NCI-H526 (cell line): ENCODE results near the gene SCTR.

Source experiments
- DNase-seq, 2 experiments: peaks; one replicate each; lab custom pipeline; 2025; lab: John Stamatoyannopoulos, UW

Gene SCTR

DNA sequence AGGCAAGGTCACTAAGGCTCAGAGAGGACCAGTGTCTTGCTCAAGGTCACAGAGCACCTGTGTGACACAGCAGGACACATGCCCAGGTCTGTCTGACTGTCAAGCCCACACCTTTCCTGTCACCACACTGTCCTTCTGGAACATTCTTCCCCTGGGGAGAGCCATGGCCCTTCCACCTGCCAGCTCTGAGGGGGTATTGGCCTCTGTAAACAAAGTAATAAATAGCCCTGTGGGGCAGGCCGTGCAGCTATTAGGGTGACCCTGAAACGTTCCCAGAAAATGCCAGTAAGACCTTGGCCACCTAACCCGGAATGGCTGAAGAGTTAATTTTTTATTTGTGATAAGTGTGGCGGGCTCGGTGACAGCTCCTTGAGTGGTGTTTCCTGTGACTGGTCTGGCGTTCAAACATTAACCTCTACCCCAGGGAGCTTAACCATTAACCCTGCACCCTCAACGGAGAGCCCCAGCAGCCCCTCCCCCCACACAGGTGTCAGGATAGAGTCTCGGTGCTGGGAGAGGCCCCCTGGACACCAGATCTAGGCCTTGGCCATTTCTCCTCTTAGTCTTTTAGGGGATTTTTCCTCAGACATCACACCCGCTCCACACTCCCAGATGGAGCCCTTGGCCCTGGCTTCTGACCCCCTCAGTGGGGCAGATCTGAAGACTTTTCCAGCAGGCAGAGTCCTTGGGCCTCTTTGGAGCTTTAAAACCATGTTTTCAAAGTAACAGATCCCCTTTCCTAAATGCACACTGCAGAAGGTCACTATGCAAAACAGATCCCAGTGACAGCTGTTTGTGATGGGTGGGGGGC, 36.6 kb downstream of the SCTR start:
- peak in 1 of 2 experiments; percentile 64 for DNase-seq

DNA sequence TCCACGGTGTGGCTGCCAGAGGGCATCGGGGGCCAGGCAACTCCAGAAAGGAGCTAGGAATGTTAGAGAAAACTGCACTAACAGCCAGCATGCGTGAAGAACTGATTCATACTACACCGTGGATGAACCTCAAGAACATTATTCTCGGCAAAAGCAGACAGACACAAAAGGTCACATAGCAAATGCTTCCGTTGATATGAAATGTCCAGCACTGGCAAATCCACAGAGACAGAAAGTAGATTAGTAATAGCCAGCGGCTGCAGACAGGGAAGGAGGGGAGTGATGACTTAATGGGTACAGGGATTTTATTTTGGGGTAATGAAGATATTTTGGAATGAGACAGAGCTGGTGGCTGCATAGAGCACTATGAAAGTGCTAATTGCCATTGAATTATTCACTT, 37.4 kb downstream of the SCTR start:
- no peak for DNase-seq

DNA sequence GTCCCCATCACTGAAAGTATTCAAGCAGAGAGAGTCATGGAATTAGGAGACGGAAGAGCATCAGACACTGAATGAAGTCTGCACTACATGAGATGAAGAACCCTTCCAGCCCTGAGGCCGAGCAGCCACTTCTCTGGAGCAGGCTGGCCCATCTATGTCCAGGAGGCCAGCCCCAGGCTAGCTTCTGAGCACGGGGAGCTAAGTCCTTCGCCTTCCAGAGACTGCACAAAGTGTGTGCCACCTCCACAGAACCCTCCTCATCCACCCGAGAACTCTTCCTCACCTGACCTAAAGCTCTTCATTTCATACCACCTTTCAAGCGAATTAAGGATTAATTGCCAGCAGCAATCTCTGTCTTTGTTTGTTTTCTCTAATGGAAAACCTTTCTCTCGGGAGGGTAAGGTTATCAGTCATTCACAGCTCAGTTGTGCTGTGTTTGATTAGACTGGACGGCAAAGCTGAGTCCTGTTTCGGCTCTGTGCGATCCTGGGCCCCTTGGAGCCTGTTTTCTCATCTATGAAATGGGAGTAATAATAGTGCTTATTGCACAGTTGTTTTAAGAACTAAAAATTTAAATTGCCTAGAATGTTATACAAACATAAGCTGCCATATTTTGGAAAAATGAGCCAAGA, 38.0 kb downstream of the SCTR start:
- DNase-seq: no peak

DNA sequence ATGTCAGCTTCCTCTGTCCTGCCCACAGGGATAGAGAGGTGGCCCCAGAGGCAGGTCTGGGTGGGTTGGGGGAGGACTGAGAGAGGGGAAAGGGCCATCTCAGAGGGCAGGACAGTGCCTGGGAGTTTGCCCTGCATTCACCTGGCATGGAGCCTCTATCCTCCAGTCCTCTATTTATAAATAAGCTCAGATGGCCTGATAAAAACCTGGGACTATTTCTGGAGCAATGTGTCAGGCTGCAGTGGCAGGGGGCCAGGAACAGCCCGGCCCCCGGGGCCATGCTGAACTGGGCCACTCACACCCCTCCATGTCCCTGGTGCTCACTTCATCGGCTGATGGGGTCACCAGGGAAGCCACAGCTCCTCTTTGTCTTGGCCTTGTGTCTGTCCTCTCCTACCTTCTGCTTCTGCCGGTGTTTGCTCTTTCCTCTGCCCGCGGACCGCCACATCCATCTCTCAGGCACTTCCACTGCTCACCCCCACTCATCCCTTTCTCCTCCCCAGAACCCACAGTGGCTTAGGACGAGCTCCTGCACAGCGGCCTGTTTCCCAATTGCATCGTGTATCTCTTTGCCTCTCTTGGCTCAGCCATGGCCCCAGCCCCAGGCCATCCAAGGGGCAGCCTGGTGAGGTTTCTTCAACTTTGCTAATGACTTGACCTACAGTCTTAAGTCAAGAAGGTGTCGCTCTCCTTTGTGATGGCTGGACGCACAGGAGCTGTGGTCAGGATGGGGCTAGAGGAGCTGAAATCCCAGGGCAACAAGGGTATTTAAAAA, 38.8 kb downstream of the SCTR start:
- DNase-seq: no peak

DNA sequence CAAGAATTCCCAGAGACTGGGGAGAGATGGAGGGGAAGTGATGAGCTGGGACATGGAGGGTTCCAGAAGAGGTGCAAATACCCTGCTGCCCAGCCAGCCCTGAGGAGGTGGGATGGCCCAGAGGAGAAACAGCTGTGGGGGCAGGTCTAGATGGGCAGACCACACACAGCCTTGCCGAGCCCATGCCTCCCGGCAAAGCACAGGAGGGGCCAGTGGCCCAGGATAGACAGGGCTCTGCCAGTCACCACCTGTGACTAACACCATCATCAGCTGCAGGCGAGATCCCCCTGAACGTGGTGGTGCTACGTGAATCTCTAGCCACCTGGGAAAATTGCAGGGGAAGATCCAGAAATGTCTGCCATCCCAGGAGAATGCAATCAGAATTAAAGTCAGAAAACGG, 39.4 kb downstream of the SCTR start:
- no peak for DNase-seq

DNA sequence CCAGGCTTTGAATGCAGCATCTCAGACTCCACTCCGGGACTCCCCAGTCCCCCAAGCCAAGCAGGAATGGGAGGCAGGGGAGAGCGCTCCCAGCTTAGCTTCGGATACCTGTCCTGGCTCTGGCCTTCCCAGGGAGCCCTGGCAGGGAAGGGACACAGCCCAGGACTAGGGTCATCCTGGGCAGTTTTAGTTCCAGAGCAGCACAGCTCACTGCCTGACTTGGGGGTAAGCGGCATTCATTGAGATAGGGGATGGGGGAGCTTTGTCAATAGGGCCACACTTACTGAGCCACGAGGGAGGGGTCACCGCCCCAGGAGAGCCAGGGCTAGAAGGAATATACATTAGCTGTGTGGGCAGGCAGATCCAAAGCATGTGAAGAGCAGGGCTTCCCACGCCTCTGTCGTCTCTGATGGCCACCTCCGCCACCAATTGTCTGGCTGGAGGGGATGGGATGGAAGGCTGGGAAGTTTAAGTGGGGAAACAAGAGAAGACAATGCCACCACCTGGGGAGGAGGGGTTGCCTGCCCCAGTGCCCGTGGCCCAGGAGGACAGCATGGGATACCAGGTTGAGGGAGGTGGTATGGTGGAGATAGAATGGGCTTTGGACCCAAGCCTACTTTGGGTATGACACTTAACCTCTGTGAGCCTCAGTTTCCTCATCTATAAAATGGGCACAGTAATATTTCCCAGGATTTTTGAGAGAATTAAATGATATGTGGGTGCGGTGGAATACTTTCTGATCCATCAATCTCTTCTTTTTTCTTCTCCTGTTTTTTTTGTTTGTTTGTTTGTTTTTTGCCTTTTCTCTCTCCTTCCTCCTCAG, 40.2 kb downstream of the SCTR start:
- DNase-seq: no peak

DNA sequence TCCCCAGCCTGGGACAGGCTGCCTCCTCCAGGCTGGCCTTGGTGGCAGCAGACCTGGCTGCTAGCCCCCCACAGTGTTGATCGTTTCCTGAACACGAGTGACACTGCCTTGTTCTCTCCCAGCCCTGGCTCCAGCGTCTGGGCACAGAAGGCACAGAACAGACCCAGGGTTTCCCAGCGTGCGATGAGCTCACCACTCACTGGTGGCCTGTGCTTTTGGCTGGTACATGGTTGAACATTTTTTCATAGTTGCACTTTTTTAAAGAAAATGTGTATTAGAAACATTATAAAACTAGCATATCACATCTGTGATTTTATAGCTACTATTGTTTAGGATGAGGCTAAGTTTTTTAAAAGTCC, 40.9 kb downstream of the SCTR start:
- DNase-seq: no peak

DNA sequence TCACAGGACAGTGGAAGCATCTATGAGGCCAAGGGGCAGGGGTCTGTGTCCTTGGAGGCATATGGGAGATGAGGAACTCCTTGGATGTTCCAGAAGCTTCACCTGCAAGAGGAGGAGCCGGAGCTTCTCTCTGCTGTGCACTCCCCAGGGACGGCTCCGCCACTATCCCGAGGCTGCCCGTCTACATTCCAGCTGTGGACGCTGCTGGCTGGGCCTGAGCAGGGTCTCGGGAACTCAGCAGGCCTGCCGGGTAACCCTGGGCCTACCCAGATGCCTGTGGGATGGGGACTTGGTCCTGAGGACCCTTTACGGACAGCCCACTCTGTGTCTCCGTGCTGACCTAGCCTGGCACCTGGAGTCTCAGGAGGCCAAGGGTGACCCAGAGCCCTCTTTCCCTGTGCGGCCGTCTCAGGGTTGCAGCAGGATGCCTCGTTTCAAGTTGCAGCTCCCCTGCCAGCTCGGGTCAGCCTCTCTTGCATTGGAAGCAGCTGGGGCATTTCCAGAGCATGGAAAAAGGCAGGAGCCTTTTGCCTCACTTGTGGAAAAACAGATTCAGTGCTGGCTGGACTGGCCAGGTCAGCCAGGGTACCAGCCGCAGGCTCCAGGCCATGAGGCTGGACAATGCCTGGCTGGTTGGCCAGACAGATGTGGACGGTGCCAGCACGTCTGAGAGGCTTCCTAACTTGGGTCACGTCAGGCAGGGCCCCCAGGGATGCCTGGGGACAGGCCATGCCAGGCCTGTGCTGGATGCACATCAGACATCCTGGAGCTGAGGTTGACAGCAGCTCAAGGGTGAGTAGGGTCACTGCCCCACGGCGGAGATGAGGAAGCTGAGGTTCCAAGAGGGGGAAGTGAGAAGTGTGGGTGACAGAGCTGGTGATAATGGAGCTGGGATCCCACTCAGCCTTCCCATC, 41.5 kb downstream of the SCTR start:
- no peak for DNase-seq

DNA sequence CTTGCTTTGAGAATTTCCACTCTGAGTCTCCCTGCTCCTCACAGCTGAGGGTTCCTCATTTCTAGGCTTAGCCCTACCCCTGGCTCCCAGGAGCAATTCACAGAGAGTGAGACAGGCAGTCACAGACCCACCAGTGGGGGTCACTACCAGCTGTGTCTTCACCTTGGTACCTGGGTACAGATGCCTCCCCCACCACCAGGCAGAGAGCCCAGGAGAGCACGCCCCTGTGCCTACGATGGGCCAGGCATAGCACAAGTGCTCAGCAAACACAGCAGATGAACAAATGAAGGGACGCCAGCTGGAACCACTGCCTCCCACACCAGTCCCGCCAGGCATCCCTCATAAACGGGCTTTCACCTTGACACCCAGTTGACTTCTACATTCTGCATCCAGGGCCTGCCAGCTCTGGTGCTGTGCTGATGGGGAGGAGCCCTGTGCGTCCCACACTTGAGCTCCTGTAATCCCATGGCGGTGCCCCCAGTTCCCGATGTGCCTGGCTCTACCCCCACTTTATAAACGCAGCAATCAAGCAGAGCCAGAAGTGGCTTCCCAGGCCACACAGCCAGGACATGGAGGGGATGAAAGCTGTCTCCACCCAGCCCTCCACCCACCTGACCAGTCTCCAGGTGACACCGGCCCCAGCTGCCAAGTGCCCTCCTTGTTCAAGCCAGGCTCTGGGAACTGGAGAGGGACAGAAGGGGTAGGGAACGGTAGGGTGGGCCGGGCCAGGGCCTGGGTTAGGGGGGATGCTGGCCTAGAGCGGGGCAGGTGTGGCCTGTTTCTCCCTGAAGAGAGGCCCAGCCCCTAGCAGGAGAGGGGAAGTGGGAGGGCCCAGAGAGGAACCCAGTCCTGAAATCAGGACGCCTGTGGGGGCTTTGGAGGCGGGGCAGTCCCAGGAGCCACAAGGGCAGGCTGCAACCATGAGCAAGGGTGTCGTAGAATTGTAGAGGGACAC, 42.5 kb downstream of the SCTR start:
- no peak for DNase-seq

DNA sequence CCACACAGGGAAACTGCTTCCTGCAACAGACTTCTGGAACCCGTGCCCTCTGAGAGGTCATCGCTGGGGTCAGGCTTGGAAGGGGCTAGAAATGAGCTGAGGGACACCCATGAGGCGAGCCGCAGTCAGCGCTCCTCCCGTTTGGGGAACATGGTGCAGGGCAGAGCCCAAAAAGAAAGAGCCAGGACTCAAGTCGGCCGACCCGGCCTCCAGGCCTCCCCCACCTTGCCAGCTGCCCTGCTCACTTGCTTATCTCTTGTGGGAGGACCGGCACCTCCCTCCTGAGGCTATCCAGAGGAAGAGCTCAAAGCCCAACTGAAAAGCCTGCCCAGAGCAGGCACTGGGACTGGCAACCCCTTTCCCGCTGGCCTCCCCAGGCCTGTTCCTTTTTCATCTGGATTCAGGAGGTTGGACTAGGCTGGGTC, 43.6 kb downstream of the SCTR start:
- DNase-seq: no peak

DNA sequence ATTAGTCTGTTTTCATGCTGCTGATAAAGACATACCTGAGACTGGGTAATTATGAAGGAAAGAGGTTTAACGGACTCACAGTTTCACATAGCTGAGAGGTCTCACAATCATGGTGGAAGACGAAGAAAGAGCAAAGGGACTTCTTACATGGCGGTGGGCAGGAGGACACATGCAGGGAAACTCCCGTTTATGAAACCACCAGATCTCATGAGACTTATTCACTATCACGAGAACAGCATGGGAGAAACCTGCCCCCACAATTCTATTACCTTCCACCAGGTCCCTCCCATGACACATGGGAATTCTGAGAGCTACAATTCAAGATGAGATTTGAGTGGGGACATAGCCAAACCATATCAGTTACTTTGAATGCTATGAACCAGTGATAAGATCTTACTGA, 44.1 kb downstream of the SCTR start:
- DNase-seq: no peak

DNA sequence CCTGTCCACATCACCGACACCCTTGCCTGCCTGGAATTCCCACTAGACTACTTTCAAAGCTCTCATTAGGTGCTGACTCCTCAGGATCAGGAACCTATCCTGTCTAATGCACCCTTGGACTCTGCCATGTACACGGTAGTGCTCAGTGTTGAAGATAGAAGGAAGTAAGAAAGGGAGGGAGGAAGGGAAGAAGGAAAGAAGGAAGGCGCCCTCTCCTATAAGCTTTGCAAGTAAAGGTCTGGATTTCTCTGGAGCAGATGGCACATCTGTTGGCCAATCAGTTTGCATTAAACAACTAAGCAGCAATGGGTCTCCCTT, 45.3 kb downstream of the SCTR start:
- DNase-seq: no peak

DNA sequence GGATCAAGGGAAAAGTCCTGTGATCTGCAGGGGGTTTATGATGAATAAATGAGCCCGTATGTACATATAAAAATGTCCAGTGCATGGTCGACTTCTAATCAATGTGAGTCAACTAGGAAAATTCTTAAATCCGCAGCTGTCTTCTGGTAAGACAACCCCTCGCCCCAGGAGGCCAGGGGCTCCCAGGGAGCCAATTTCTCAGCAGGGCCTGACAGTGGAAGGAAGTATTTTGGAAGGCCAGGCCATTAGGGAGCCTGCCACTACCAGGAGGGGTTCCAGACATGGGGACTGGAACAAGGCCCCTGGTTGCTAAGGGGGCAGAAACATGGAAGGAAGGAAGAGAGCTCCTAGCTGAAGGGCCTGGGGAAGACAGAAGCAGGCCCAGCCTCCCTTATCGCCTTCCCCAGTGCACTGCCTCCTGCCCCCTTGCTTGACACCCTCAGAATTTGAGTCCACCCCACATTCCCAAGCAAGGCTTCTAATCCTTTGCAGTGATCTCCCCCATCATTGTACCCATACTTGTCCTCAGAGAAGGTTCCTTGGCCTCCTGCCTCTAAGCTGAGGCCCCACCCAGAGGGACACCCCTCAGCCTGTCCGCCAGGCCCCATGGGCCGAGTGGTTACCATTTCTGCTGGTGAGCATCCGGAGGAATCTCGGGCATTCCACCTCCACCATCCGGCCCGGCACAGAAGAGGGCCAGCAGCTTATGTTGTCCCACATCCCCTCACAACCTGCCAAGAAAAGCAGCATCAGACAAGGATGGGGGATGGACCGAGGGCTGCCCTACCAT, 45.9 kb downstream of the SCTR start:
- no peak for DNase-seq

DNA sequence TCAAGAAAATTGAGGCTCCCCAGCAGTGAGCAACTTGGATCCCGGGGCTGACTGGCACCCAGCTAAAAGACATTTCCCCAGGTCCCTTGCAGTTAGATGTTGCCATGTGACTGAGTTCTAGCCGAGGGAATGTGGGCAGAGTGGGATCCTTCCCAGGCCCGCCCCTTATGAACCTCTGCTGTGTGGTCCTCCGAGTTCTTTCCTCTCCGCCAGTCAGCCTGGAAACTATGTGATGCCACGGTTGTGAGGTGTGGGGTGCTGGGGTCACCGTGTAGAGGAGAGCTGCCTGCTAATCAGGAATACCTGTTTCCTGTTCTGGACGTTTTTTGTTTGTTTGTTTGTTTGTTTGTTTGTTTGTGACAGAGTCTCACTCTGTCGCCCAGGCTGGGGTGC, 47.2 kb downstream of the SCTR start:
- no peak for DNase-seq

DNA sequence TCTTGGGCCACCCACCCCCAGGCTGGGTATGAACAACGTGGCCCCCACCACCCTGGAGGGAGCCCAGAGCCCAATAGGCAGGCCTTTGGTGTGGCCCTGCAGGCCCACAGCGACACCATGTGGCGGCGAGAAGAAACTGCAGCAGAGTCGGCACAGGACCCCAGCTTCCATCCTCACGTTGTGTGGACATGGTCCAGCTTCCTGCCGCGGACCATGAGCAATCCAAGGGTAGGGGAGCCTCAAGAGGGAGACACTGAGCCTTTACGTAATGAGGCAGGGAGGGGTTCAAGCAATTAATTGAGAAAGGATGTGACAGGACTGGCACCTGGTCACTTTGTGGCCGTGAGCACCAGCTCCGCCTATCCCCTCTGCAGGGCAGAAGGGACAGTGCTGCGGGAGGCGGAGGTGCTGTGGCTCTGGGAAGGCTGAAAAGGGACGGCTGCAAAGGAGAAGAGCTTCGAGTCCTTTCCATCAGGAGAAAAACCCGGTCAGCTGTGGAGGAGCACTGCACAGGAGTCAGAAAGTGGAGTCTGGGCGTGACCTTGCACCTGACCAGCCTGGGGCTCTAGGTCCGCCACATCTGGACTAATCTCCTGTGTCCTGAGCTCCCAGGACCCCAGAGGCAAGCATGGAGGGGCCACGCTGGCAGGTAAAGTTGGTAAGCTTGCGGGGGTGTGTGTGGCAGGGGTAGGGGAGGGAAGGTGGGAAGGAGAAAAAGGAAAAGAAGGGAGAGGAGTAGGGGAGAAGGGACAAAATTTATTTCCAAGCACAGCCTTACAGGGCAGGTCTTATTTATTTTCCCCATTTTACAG, 47.8 kb downstream of the SCTR start:
- peak; percentile 28 to 73 for DNase-seq

DNA sequence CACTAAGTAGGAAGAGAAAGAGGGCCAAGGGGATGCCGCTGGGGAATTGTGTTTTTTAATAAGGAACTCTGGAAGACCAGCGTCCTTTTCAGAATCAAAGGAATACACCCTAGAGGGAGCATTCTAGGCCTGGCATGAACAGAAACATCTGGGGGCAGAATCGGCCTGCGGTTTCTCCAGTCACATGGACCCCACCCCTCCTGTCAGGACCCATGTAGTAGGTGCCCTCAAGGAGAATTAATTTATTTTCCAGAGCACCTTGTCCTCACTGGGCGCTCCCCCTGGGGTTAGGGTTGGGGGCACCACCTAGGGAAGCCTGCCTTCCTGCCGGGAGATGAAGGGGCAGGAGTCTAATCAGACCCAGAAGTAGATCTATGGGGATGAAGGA, 48.4 kb downstream of the SCTR start:
- DNase-seq: no peak

DNA sequence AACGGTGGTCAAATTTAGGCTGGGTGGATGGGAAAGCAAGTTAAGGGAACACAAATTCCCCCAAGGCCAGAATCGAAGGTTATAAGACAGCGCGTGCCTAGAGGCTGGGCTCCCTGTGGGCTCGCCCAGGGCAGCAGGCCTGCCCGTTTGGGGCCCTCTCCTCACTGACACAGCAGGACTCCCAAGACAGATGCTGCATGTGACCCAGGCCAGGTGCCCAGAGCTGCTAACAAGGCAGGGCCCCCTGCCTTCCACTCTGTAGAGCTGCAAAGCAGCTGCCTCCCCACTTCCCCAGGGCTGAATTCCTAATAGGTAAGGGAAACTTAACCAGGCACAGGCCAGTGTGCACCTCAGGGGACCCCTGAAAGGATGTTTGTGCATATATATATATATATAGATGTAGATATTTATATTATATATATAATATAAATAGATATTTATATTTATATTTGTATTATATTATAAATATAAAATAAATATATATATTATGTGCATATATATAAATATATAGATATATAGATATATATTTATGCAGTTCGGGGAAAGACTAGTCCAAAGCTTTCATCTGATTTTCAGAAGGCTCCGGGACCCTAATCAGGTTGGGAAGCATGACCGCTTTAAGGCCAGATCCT, 48.9 kb downstream of the SCTR start:
- DNase-seq: peak; percentile 41 to 62
